GM12875 (cell line): Measurements from ENCODE around the gene SSX2IP.

Source experiments
- H3K4me3 ChIP-seq: one replicate; pipeline ENCODE4 v1.5.1; 2011; ENCODE audit warnings: low read depth, low read length, control low read depth
- TF ChIP-seq, protein P1 (sequence below): IDR thresholded peaks from 2 replicates; pipeline ENCODE4 v1.5.1; 2011; ENCODE audit warnings: low read depth, mild to moderate bottlenecking, control low read depth, inconsistent platforms, low read length, moderate library complexity, borderline replicate concordance; ENCODE audit not compliant: insufficient read depth

Gene SSX2IP

GRCh38 chr1:84709131-84709530 lies 18.9 kb upstream of the SSX2IP start:
- TF ChIP-seq, protein P1, sequence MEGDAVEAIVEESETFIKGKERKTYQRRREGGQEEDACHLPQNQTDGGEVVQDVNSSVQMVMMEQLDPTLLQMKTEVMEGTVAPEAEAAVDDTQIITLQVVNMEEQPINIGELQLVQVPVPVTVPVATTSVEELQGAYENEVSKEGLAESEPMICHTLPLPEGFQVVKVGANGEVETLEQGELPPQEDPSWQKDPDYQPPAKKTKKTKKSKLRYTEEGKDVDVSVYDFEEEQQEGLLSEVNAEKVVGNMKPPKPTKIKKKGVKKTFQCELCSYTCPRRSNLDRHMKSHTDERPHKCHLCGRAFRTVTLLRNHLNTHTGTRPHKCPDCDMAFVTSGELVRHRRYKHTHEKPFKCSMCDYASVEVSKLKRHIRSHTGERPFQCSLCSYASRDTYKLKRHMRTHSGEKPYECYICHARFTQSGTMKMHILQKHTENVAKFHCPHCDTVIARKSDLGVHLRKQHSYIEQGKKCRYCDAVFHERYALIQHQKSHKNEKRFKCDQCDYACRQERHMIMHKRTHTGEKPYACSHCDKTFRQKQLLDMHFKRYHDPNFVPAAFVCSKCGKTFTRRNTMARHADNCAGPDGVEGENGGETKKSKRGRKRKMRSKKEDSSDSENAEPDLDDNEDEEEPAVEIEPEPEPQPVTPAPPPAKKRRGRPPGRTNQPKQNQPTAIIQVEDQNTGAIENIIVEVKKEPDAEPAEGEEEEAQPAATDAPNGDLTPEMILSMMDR, result no peak
- H3K4me3 ChIP-seq, result no peak overlapping the region

GRCh38 chr1:84708031-84708430 lies 17.8 kb upstream of the SSX2IP start:
- H3K4me3 ChIP-seq, result no peak overlapping the region
- TF ChIP-seq, protein P1, result no peak

- no peak overlapping the region for H3K4me3 ChIP-seq
- TF ChIP-seq, protein P1, result no peak
Observed at GRCh38 chr1:84705513-84705912, 15.3 kb upstream of the SSX2IP start.

- H3K4me3 ChIP-seq, result no peak overlapping the region
- TF ChIP-seq, protein P1, result no peak
Observed at GRCh38 chr1:84704872-84705417, 14.7 kb upstream of the SSX2IP start.

DNA sequence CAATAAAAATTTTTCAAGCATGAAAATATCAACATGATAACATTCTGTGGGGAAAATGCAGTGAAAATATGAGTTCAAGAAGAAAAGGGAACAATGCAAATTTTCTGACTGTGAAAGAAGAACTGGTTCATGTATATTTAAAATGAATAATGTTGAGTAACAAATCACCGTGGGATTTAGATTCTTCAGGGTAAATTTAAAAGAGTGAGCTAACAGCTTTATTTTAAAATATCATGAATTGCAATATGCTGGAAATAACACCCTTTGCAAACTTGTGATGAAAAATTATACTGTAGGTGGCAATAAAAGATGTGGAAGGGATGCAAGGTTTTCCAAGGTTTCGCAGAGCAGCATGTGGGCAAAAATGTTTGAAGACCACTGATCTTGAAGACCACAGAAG lies 13.2 kb upstream of the SSX2IP start:
- TF ChIP-seq, protein P1, result no peak
- H3K4me3 ChIP-seq, result no peak overlapping the region

DNA sequence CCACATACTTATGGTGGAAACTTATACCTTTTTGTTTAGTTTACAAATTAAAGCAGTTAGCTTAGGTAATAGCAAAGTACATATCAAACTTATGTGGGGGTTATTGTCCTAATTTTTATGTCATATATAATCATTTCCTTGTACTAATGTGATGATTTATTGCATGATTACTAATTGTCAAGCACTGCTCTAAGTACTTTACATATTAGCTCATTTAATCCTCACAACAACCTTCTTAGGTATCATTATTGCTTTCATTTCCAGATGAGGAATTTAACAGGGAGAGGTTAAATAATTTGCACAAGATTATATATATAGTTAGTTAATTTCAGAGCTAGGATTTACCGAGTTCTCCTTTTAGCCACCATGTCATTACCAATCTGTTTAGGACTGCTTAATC lies 11.9 kb upstream of the SSX2IP start:
- TF ChIP-seq, protein P1, result no peak
- H3K4me3 ChIP-seq, result no peak overlapping the region

DNA sequence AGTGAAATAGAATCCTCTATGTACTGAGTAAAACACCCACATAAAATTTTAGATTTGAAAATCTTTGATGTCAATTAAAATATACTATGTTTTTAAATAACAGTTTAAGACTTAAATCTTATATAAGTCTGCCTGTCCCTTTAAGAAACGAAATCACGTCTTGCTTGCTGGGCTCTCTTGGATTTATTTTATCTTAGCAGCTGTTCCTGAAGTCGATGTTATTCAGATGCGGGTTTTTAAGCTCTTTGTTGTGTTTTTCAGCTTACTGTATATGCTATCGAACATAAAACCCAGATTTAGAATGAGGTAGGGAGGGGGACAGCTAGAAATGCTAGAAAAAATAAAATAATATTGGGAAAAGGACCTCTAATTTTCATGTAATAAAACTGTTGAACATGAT lies 11.1 kb upstream of the SSX2IP start:
- no peak overlapping the region for H3K4me3 ChIP-seq
- TF ChIP-seq, protein P1, result no peak
